ENCODE measurements around the gene EMC1.

EMC1 gene

GRCh38 chr1:19179597-19180264 lies 71.6 kb downstream of the EMC1 start:
- TF ChIP-seq CTCF (IDR thresholded peaks at IDR 0.05; ENCODE audit: borderline replicate concordance, insufficient read depth, low read depth, low read length), result peak; percentile 32; the same call in 1 of the 2 replicates
- H3K4me3 ChIP-seq (ENCODE audit: low read depth, low read length), result no peak overlapping the region

GRCh38 chr1:19178734-19179398 lies 72.5 kb downstream of the EMC1 start:
- no peak overlapping the region for H3K4me3 ChIP-seq (ENCODE audit: low read depth, low read length)
- TF ChIP-seq CTCF (IDR thresholded peaks at IDR 0.05; ENCODE audit: borderline replicate concordance, insufficient read depth, low read depth, low read length), result no peak

GRCh38 chr1:19177811-19178210 lies 73.5 kb downstream of the EMC1 start:
- no peak for TF ChIP-seq CTCF (IDR thresholded peaks at IDR 0.05; ENCODE audit: borderline replicate concordance, insufficient read depth, low read depth, low read length)
- no peak overlapping the region for H3K4me3 ChIP-seq (ENCODE audit: low read depth, low read length)

GRCh38 chr1:19169642-19170041 lies 81.7 kb downstream of the EMC1 start:
- H3K4me3 ChIP-seq (ENCODE audit: low read depth, low read length), result no peak overlapping the region
- no peak for TF ChIP-seq CTCF (IDR thresholded peaks at IDR 0.05; ENCODE audit: borderline replicate concordance, insufficient read depth, low read depth, low read length)

- no peak overlapping the region for H3K4me3 ChIP-seq (ENCODE audit: low read depth, low read length)
- no peak for TF ChIP-seq CTCF (IDR thresholded peaks at IDR 0.05; ENCODE audit: borderline replicate concordance, insufficient read depth, low read depth, low read length)
Observed at GRCh38 chr1:19167140-19167539, 84.2 kb downstream of the EMC1 start.

- no peak overlapping the region for H3K4me3 ChIP-seq (ENCODE audit: low read depth, low read length)
- TF ChIP-seq CTCF (IDR thresholded peaks at IDR 0.05; ENCODE audit: borderline replicate concordance, insufficient read depth, low read depth, low read length), result no peak
Observed at GRCh38 chr1:19166066-19166465, 85.3 kb downstream of the EMC1 start.

Measured in GM12875 (cell line).